ENCODE data around the gene CHRNA5.
"Not testable (repeated sequence)": the region's sequence is repeated elsewhere in the genome, so short reads cannot be mapped to it uniquely, and the experiment has no call there.

Gene CHRNA5

DNA sequence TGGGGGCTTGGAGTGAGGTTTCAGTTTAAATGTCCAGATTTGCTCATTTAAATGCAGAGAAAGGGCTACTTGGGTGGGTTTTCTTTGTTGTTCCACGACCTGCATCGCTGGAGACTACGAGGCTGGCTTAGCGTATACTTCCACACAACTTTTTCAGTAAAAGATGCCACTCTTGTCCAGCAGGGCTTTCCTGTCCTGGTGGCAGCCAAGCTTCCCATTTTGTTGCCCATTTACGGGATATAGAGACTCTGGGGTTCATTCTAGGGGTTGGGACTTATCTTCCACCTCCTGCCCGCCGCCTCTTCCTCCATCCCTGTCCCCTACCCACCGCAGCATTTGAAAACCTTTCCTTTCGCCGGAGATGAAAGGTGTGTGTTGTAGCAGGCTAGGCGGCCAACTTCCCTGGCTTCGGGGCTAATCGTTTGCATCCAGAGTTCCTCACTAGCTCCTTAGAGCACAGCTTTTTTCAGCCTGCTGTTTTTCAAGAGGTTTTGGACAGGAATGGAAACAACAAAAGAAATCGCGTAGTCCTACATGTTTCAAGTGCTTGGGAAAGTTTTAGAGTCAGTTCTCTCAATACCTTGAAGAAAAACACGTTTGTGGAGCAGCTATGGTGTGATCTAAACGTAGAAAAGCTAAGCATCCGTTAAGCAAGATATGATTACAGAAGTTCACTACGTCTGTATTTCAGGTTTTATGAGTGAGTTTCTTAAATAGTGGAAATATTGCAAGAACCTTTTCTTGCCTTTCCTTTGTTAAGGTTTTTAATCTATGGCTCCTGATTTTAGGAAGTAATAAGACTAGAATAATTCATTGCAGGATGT, 843 bp downstream of the CHRNA5 start:
- DNase-seq (ENCODE audit: low spot score) = peak; percentile 33

- no peak for DNase-seq (ENCODE audit: low spot score)
Measured at GRCh38 chr15:78567531-78567930, 2.2 kb downstream of the CHRNA5 start.

- no peak for DNase-seq (ENCODE audit: low spot score)
Measured at GRCh38 chr15:78570710-78571109, 5.4 kb downstream of the CHRNA5 start.

DNA sequence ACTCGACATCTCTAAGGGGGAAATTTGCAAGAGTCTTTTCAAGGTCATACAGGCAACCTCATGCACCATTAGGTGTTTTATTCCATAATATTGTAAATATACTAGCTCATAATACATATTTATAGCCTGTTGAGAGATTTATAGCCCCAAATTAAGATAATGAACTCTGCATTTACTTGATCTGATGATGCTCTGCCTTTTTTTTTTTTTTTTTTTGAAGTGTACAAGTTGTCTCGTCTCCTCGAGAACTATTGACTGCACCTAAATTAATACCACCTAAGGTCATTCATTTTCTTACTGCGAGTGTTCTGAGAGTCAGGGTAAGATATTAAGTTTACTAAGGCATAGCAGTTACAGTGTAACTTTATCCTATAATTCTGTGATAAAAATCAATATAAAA, 6.1 kb downstream of the CHRNA5 start:
- DNase-seq (ENCODE audit: low spot score) = no peak

- no peak for DNase-seq (ENCODE audit: low spot score)
Measured at GRCh38 chr15:78573416-78573815, 8.1 kb downstream of the CHRNA5 start.

GRCh38 chr15:78574944-78575343, 9.6 kb downstream of the CHRNA5 start:
- no peak for DNase-seq (ENCODE audit: low spot score)

GRCh38 chr15:78597583-78597982, 32.3 kb downstream of the CHRNA5 start:
- no peak for DNase-seq (ENCODE audit: low spot score)

DNA sequence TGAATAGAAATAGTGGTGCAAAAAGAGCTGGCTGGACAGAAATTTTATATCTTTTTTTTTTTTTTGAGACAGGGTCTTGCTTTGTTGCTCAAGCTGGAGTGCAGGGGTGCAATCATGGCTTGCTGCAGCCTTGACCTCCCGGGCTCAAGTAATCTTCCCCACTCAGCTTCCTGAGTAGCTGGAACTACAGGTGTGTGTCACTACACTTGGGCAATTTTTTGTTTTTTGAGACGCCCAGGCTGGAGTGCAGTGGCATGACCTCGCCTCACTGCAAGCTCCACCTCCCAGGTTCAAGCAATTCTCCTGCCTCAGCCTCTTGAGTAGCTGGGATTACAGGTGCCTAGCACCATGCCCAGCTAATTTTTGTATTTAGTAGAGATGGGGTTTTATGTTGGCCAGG, 33.0 kb downstream of the CHRNA5 start:
- DNase-seq (ENCODE audit: low spot score) = no peak

GRCh38 chr15:78599189-78599588, 33.9 kb downstream of the CHRNA5 start:
- no peak for DNase-seq (ENCODE audit: low spot score)

GRCh38 chr15:78603467-78603866, 38.1 kb downstream of the CHRNA5 start:
- DNase-seq (ENCODE audit: low spot score) = no peak

DNA sequence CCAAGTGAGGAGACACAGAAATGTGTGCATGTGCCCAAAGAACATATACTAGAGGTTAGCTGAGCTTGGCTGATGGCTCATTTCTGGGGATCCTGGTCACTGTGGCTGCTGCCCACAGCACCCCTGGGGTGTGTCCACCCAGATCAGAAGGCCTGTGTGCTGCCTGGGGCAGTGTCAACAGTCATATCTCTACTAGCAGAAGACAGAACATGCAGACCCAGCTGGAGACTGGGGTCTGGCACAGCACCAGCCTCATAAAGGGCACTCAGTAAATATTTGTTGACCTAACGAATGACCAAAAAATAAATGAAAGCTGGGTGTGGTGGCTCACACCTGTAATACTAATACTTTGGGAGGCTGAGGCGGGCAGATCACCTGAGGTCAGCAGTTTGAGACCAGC, 39.1 kb downstream of the CHRNA5 start:
- no peak for DNase-seq (ENCODE audit: low spot score)

DNA sequence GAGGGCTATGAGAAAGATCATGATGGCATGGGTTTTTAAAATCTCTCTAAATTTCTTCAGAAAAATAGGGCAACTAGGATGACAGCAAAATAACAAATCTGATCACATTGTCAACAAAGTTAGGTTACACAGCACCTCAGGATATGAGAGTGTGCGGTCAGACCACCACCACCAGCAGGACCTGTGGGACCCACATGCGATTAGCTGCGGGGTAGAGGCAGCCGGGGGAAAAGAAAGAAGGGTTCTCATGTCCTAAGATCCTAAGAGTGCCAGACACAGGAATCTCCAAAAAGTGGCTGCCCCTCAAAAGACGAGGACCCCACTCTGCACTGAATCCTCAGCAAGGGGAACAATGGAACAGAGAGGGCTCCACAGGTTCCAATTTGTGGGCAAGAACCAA, 39.9 kb downstream of the CHRNA5 start:
- no peak for DNase-seq (ENCODE audit: low spot score)

DNA sequence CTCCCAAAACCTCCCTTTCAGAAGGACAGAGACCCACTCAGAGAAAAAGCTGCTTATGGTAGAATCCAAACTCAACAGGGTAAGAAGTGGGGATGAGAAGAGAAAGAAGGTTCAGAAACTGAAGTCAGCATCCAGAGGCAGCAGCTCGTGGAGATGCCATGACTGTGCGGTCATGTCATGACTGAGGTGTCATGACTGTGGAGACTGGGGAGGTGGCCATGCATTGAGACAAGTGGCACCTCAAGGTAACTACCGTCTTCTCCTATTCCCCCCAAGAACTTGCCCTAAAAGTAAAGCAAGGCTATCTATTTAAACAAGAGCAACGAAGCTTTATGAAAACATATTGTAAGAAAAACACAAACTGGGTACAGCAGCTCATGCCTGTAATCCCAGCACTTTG, 40.4 kb downstream of the CHRNA5 start:
- no peak for DNase-seq (ENCODE audit: low spot score)

DNA sequence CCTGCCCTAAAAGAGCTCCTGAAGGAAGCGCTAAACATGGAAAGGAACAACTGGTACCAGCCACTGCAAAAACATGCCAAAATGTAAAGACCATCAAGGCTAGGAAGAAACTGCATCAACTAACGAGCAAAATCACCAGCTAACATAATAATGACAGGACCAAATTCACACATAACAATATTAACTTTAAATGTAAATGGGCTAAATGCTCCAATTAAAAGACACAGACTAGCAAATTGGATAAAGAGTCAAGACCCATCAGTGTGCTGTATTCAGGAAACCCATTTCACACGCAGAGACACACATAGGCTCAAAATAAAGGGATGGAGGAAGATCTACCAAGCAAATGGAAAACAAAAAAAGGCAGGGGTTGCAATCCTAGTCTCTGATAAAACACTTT, 44.2 kb downstream of the CHRNA5 start:
- DNase-seq (ENCODE audit: low spot score) = not testable (repeated sequence)

DNA sequence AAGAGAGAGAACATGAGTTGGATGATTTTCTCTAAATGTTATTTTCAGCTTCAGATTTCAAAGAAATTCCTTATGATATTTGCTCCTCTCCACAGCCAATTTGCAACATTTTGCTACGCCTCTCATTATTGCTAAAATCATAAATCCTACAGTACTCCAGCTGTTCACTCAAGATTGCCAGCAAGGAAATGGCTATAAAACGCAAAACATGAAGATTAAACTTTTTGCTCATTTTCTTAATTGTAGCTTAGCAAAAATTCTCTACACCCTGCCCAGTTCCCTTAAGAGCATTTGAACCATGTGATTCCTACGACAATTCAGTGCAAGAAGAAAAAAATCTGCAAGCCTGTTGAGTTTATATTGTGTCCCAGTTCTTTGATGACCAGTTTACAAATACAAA, 48.7 kb downstream of the CHRNA5 start:
- no peak for DNase-seq (ENCODE audit: low spot score)

- no peak for DNase-seq (ENCODE audit: low spot score)
Measured at GRCh38 chr15:78615151-78615589, 49.9 kb downstream of the CHRNA5 start.

- DNase-seq (ENCODE audit: low spot score) = no peak
Measured at GRCh38 chr15:78616506-78616905, 51.2 kb downstream of the CHRNA5 start.

- no peak for DNase-seq (ENCODE audit: low spot score)
Measured at GRCh38 chr15:78617076-78617475, 51.8 kb downstream of the CHRNA5 start.

GRCh38 chr15:78617516-78617915, 52.2 kb downstream of the CHRNA5 start:
- no peak for DNase-seq (ENCODE audit: low spot score)

DNA sequence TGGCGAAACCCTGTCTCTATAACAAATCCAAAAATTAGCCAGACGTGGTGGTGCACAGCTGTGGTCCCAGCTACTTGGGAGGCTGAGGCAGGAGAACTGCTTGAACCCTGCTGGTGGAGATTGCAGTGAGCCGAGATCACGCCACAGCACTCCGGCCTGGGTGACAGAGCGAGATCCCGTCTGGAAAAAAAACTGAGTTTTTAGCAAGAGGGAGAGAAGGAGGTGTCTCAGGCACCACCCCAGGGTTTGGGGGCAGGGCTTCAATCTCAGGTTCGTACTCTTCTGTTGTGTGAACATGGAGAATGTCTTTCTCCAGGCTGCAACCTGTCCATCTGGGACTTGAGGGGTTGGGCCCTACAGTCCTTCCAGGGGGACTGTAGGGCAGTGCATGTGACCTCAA, 52.7 kb downstream of the CHRNA5 start:
- no peak for DNase-seq (ENCODE audit: low spot score)

- DNase-seq (ENCODE audit: low spot score) = peak; percentile 91
Measured at GRCh38 chr15:78618490-78618934, 53.2 kb downstream of the CHRNA5 start.

- DNase-seq (ENCODE audit: low spot score) = no peak
Measured at GRCh38 chr15:78619022-78619950, 54.0 kb downstream of the CHRNA5 start.

DNA sequence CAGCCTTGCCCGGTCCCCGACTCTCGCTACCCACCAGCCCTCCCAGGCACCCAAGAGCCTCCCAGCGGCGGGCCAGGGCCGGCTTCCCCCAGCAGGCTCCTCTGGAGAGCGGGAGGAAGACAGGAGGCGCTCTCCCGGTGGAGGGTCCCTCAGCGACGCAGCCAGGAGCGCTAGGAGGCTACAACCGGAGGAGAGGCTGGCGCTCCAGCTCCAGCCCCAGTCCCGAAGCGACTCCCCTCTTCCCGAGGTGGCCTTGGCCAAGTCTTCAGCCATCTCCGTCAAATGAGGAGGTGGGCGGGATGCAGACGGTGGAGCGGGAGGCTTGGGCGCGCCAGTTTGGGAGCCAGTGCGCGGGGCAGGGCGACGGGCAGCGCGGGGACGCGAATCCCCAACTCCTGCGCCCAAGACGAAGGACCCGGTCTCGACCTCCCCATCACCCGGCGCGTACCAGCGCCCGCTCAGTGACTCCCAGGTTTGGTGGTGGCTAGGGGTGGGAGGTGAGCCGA, 54.8 kb downstream of the CHRNA5 start:
- DNase-seq (ENCODE audit: low spot score) = peak; percentile 28
